GM21360 (cell line): ENCODE data around the gene CIPC.

Experiments
- ATAC-seq: cut with Tn5 transposase; IDR thresholded peaks from one replicate; pipeline ENCODE4 v1.9.1; 2021; ENCODE audit warnings: mild to moderate bottlenecking, moderate library complexity; ENCODE audit not compliant: unreplicated experiment

The CIPC gene

GRCh38 chr14:77123381-77124325 is 25.6 kb downstream of the CIPC start:
- no peak for ATAC-seq

DNA sequence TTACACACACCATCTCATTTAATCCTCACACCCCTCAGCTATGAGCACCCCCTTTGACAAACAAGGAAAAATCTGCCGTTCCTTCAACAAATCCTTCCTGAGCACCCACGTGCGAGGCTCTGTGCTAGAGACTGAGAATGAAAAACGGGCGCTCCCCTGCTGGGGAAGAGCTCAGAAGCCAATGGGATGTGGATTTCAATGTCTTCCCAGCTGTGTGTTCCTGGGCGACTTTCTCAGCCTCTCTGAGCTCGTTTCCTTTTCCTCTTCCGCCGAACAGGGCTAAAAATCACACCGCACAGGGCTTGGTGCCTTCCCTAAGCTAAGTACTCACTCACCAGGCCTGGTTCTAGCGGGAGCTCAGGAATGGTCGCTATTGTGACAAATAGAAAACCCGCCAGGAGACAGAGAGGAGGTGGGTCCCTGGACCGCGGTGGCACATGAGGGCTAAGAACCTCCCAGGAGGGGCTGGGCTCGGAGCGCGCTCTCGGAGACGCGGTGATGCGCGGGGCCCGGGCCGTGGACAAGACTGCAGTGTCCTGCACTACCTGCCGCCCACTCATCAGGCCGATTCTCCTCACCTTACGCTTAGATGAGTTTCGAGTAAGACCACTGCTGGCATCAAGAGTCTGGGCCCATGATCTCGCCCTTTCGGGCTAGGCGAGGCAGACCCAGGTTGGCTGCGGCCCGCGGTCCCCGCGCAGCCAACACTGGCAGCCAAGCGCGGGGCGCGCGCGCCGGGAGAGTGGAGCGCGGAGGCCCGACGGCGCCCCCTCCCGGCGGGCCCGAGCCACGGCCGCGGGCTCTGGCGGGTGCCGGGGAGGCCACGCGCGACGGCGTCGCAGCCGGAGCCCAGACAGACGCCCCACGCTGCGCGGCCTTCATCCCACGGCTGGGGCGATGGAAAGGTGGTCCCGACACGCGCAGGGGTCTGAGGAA is 26.6 kb downstream of the CIPC start:
- ATAC-seq = peak; percentile 38

DNA sequence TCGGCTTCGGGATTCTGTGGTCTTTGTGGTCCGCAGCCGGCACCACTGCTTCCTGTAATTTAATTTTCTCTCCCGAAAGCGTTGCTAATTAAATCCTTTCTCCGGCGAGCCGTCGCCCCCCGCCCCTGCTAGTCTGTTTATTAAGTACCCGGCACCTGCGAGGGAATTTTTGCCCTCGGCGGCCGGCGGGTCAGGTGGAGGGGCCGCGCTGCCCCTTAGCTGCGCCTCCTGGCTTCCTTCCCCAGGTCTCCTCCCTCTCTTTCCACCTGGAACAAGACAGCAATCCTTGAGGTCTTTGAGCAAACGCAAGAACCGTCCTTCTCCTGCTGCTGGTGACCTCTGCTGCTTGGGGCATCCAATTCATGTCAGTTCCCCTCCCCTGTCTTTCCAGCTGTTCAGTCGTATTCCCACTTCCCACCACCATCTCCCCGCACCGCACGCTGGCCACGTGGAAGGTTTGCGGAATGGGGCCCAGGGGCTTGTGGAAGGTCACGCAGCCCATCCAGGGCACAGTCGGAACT is 27.3 kb downstream of the CIPC start:
- no peak for ATAC-seq

GRCh38 chr14:77125823-77126325 is 27.8 kb downstream of the CIPC start:
- no peak for ATAC-seq

DNA sequence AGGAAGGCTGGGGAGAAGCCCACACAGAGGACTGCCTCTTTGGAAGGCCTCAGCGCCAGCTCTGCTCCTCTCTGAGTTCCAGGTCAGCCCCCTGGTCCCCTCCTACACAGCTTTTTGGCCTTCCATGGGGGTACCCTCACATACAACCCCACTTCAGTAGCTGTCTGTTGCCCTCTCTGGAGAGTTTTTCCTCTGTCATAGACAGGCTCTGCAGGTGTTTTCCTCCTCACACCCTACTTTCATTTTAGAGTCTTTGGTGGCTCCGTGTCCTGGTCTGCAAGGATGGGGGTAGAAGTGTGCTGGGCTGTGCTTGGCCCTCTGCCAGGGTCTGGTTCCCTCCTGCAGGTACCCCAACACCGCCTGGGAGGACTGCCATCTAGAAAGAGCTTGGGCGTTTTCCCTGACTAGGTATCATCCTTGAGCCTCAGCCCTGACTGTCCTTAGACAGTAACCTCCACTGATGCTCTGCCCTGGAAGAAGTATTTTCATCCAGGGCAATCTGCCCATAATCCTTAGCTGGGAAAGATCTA is 28.5 kb downstream of the CIPC start:
- no peak for ATAC-seq

- ATAC-seq = no peak
Observed at GRCh38 chr14:77128414-77128891, 30.4 kb downstream of the CIPC start.

DNA sequence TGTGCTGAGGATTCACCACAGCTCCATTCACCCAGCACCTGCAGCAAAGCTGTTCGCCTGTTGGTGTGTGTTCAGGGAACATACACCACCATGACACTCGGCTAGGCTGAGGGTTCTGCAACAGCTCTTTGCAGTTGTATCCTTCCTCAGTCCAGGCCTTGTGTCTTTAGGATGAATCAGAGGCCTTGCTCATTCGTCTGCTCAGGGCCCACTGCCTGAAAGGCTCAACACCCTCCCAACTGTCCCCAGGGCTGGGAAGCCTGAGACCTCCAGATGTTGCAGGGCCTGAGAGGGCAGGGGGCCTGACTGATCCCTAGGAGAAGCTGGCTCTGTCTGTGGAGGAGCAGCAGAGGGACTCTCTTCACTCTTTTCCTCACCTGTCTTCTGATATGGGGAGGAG is 32.3 kb downstream of the CIPC start:
- no peak for ATAC-seq

GRCh38 chr14:77131206-77131605 is 33.1 kb downstream of the CIPC start:
- ATAC-seq = no peak

- ATAC-seq = no peak
Observed at GRCh38 chr14:77131871-77132486, 33.9 kb downstream of the CIPC start.

- no peak for ATAC-seq
Observed at GRCh38 chr14:77133720-77134338, 35.8 kb downstream of the CIPC start.

DNA sequence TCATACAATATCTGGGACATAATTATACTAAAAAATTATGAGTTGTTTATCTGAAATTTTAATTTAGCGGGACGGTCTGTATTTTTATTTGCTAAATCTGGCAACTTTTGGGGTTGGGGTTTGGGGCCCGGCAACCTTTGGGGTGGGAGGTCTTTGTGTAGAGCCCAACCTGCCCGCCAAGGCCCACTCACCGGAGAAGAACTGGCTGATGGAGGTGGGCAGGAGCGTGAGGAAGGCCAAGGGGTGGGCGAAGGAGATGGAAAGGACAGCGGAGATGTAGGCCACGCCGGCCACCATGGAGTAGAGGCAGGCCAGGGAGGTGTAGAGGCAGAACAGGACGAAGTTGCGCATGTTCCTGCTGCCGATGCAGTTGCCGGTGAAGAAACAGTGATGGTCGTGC is 41.0 kb downstream of the CIPC start:
- no peak for ATAC-seq

- ATAC-seq = peak; percentile 45
Observed at GRCh38 chr14:77139540-77140358, 41.7 kb downstream of the CIPC start.

DNA sequence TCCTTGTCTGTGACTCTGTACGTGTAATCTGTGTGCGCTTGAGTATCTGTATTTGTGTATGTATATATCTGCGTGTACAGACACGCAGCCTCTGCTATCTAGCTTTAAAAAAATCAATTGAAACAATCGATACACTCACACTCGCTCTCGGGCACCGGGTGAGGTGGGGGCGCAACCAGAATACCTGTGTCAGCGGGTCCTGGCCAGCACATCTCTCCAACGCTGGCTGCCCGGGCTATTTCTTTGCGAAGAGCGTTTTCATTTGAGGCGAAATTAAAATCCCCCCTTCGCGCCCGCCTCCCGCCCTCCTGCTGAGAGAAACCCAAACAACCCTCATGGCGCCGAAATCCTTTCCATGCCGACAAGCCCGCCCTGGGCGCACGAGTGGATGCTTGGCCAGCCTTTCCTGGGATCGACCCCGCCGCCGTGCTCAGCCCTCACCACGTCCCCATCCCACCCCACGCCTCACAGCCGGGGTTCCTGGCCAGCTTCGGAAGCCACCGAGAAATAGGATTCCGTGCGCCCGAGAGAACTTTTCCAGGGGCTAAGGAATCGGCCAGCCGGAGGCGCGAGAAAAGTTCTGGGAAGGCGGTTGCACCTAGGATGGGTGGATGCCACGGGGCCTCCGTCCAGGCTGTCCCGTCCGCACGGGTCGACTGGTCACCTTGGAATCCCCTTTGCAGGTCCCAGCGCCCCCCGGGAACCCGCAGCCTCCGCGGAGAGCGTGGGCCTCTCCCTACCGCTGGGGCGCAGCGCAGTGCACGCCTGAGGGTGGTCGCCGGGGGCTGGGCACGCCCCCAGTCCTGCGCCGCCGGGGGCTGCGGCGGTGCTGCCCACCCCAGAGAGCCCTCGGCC is 42.5 kb downstream of the CIPC start:
- ATAC-seq = no peak

DNA sequence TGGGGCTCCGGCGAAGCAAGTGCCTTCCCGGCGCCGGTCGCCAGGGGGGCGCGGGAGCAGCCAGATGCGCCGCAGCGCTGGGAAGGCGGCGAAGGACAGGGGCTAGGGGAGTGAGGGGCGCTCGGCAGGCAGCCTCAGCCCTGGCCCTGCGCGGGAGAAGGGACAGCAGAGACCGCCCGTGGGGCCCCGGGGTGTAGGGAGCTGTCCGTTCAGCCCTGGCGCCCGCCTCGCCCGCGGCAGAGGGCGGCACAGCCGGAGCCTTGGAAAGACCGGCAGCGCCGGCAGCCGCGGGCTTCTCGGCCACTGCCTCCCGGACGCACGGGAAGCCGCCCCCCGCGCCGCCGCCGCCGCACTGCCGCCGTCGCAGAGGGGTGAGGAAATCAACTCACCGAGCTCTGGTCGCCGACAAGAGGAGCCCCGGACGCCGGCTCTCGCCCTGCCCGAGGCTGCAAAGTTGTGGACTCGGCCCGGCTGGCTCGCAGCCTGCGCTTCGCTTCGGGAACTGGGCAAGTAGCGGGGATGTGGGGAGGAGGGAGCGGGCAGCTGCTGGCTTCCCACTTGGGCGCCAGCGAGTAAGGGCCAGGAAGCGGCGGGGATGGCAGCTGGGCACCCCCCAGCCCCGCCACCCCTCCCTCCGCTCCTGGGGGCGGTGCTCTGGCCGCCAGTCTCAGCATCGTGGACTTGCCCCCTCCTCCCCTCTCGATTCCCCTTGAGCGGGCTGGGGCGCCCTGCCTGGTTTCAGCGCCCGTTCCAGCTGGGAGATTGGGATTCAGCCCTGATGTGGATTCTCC is 43.4 kb downstream of the CIPC start, which contains the start of gene ZDHHC22:
Gene ZDHHC22, minus strand, starts transcription at position 578 of the 791 bp plus-strand sequence. CDS start 2,053 bp downstream, outside the sequence.
- ATAC-seq = no peak

DNA sequence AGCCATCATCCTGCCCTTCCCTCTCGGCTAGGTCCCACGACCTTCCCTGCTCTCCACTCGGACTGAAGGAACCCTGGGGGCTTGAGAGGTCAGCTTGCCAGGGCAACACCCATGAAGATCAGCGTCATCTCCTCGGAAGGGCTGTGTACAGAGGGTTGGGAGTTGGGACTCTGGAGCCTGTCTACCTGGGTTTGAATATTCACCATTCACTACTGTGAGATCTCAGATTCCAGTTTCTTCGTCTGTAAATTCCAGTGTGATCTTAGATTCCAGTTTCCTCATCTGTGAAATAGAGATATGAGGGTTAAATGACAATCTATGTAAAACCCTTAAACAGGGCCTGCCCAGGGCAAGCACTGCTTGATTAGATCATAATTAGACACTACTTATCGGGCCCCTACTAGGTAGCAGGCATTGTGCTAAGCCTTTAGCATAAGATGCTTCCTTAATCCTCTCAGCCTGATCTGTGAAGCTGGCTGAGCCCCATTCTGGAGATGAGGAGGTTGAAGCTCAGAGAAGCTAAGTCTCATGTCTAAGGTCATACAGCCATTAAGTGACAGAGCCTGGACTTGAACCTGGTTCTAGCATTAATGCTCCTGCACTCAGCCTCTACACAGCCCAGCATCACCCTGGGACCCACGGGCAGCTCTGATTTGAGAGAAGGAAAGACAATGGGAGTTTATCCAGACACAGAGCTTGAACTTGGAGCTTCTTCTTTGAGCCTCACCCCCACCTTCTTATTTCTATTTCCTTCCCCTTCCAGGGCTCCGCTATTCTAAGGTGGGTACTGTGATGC is 44.1 kb downstream of the CIPC start:
- no peak for ATAC-seq

GRCh38 chr14:77143071-77143470 is 45.0 kb downstream of the CIPC start:
- ATAC-seq = no peak
